ENCODE data around the gene PKIG.
"Not testable (repeated sequence)": the region's sequence is repeated elsewhere in the genome, so short reads cannot be mapped to it uniquely, and the experiment has no call there.

Gene PKIG

GRCh38 chr20:44642203-44643153 is 60.1 kb downstream of the PKIG start:
- no peak for DNase-seq (ENCODE audit: low read depth in 2 of 2)

- DNase-seq (ENCODE audit: low read depth in 2 of 2) = no peak
Observed at GRCh38 chr20:44643154-44643519, 60.8 kb downstream of the PKIG start.

GRCh38 chr20:44643596-44644229 is 61.3 kb downstream of the PKIG start:
- no peak for DNase-seq (ENCODE audit: low read depth in 2 of 2)

GRCh38 chr20:44644230-44644617 is 61.8 kb downstream of the PKIG start:
- DNase-seq (ENCODE audit: low read depth in 2 of 2) = no peak

- DNase-seq (ENCODE audit: low read depth in 2 of 2) = no peak
Observed at GRCh38 chr20:44644667-44645131, 62.3 kb downstream of the PKIG start.

GRCh38 chr20:44646023-44646640 is 63.8 kb downstream of the PKIG start:
- DNase-seq (ENCODE audit: low read depth in 2 of 2) = no peak

- no peak for DNase-seq (ENCODE audit: low read depth in 2 of 2)
Observed at GRCh38 chr20:44646641-44647274, 64.4 kb downstream of the PKIG start.

- no peak for DNase-seq (ENCODE audit: low read depth in 2 of 2)
Observed at GRCh38 chr20:44648068-44648467, 65.7 kb downstream of the PKIG start.

- no peak for DNase-seq (ENCODE audit: low read depth in 2 of 2)
Observed at GRCh38 chr20:44648579-44648978, 66.2 kb downstream of the PKIG start.

- DNase-seq (ENCODE audit: low read depth in 2 of 2) = no peak
Observed at GRCh38 chr20:44649126-44649525, 66.7 kb downstream of the PKIG start.

- no peak for DNase-seq (ENCODE audit: low read depth in 2 of 2)
Observed at GRCh38 chr20:44649976-44650375, 67.6 kb downstream of the PKIG start.

- DNase-seq (ENCODE audit: low read depth in 2 of 2) = no peak
Observed at GRCh38 chr20:44650771-44651433, 68.5 kb downstream of the PKIG start.

GRCh38 chr20:44651434-44651683 is 69.0 kb downstream of the PKIG start:
- no peak for DNase-seq (ENCODE audit: low read depth in 2 of 2)

- DNase-seq (ENCODE audit: low read depth in 2 of 2) = no peak
Observed at GRCh38 chr20:44651684-44652423, 69.5 kb downstream of the PKIG start, which contains the start of gene ADA. ADA (minus strand) TSS chr20:44651699; CDS start chr20:44651607, 92 bp downstream.

GRCh38 chr20:44653546-44653945 is 71.2 kb downstream of the PKIG start:
- no peak for DNase-seq (ENCODE audit: low read depth in 2 of 2)

- not testable (repeated sequence) for DNase-seq (ENCODE audit: low read depth in 2 of 2)
Observed at GRCh38 chr20:44654210-44654609, 71.8 kb downstream of the PKIG start.

GRCh38 chr20:44656448-44656847 is 74.1 kb downstream of the PKIG start:
- no peak for DNase-seq (ENCODE audit: low read depth in 2 of 2)

GRCh38 chr20:44657875-44658274 is 75.5 kb downstream of the PKIG start:
- DNase-seq (ENCODE audit: low read depth in 2 of 2) = no peak

- DNase-seq (ENCODE audit: low read depth in 2 of 2) = no peak
Observed at GRCh38 chr20:44658810-44659209, 76.4 kb downstream of the PKIG start.

GRCh38 chr20:44659931-44660330 is 77.6 kb downstream of the PKIG start:
- DNase-seq (ENCODE audit: low read depth in 2 of 2) = no peak

- DNase-seq (ENCODE audit: low read depth in 2 of 2) = no peak
Observed at GRCh38 chr20:44660581-44660980, 78.2 kb downstream of the PKIG start.
